Keratinocyte (primary cell): ENCODE results near the gene CHI3L2. TPM values are rescaled to one million over a fixed set of nuclear protein-coding genes. Genes with fewer than 3 reads are reported as not detected.
A peak's percentile ranks its signal among the peaks of the same experiment; 100 is the strongest.

ENCODE experiments used
- DNase-seq: peaks from one replicate; pipeline ENCODE4 v3.0.0-alpha.2; 2011; ENCODE audit warnings: low read depth, missing footprints, low spot score
- FAIRE-seq: peaks from 2 replicates; lab custom pipeline; 2011; peaks lifted over from hg19 to GRCh38; lab: Jason Lieb, UNC
- H2AFZ ChIP-seq: 2 replicates; pipeline ENCODE4 v1.6.0; 2012; ENCODE audit warnings: low read length, control low read depth, inconsistent platforms; ENCODE audit not compliant: control insufficient read depth
- H3K27ac ChIP-seq: 2 replicates; pipeline ENCODE4 v1.5.1; 2011; ENCODE audit warnings: low read length; ENCODE audit not compliant: control insufficient read depth, insufficient read depth
- H3K27me3 ChIP-seq: 3 replicates; pipeline ENCODE4 v1.6.0; 2011; ENCODE audit warnings: low read length; ENCODE audit not compliant: control insufficient read depth, insufficient read depth; ENCODE audit errors: extremely low read depth
- H3K36me3 ChIP-seq, 2 experiments: 2 replicates in 1 of 2; 3 replicates in 1 of 2; pipeline ENCODE4 v1.5.1; 2011; ENCODE audit warnings: low read length in 2 of 2, mild to moderate bottlenecking in 1 of 2; ENCODE audit not compliant: control insufficient read depth in 2 of 2, insufficient read depth in 2 of 2; ENCODE audit errors: extremely low read depth in 1 of 2
- H3K4me1 ChIP-seq: 3 replicates; pipeline ENCODE4 v1.5.1; 2011; ENCODE audit warnings: low read length; ENCODE audit not compliant: control insufficient read depth, insufficient read depth; ENCODE audit errors: extremely low read depth
- H3K4me2 ChIP-seq: 3 replicates; pipeline ENCODE4 v1.6.0; 2011; ENCODE audit warnings: low read depth, low read length; ENCODE audit not compliant: control insufficient read depth, insufficient read depth; ENCODE audit errors: extremely low read depth
- H3K4me3 ChIP-seq, 3 experiments: fragments of 200-600 bp in 1 of 3; sonication (generic) in 1 of 3; 2 replicates in 2 of 3; 3 replicates in 1 of 3; pipeline ENCODE4 v1.5.1; 2011 to 2016; ENCODE audit warnings: low read length in 3 of 3, mild to moderate bottlenecking in 3 of 3, control low read depth in 2 of 3, inconsistent platforms in 1 of 3, low read depth in 1 of 3, mixed read lengths in 1 of 3, mixed run types in 1 of 3, moderate library complexity in 1 of 3; ENCODE audit not compliant: control insufficient read depth in 2 of 3, insufficient read depth in 2 of 3; ENCODE audit errors: extremely low read depth in 1 of 3
- H3K79me2 ChIP-seq: 2 replicates; pipeline ENCODE4 v1.6.0; 2012; ENCODE audit warnings: low read length; ENCODE audit not compliant: control insufficient read depth, insufficient read depth
- H3K9ac ChIP-seq: 3 replicates; pipeline ENCODE4 v1.6.0; 2011; ENCODE audit warnings: low read length; ENCODE audit not compliant: control insufficient read depth, insufficient read depth; ENCODE audit errors: extremely low read depth
- H3K9me1 ChIP-seq: 3 replicates; pipeline ENCODE4 v1.6.0; 2011; ENCODE audit warnings: low read length; ENCODE audit not compliant: control insufficient read depth, insufficient read depth; ENCODE audit errors: extremely low read depth
- H3K9me3 ChIP-seq: 2 replicates; pipeline ENCODE4 v1.5.1; 2012; ENCODE audit warnings: low read depth, low read length; ENCODE audit not compliant: control insufficient read depth
- H4K20me1 ChIP-seq: 3 replicates; pipeline ENCODE4 v1.6.0; 2011; ENCODE audit warnings: low read length; ENCODE audit not compliant: control insufficient read depth, insufficient read depth; ENCODE audit errors: extremely low read depth
- CTCF ChIP-seq, 3 experiments: IDR thresholded peaks in 1 of 3; conservative IDR thresholded peaks in 1 of 3; optimal IDR thresholded peaks in 1 of 3; 2 replicates in 2 of 3; 3 replicates in 1 of 3; pipeline versions ENCODE3 to v1.5.1; 2011; ENCODE audit warnings: low read length in 3 of 3, mild to moderate bottlenecking in 3 of 3, moderate library complexity in 2 of 3, control low read depth in 1 of 3, inconsistent platforms in 1 of 3; ENCODE audit not compliant: insufficient read depth in 2 of 3; ENCODE audit errors: extremely low read depth in 1 of 3
- EZH2 ChIP-seq: IDR thresholded peaks from one replicate; pipeline ENCODE4 v1.6.1; 2012; ENCODE audit warnings: inconsistent platforms, mild to moderate bottlenecking, low read length, moderate library complexity
- dilution Hi-C: fragments of 300-500 bp; cut with MboI; formaldehyde crosslinking; loops from one replicate; pipeline ENCODE4 v1.7.0; 2020; ENCODE audit warnings: low sequenced_read_pairs; ENCODE audit not compliant: extremely low pct_ligation_motif_present
- polyA plus RNA-seq, 5 experiments: library from polyadenylated mRNA; depleted of rRNA in 3 of 5; stranded (reverse) in 3 of 5; stranded (forward) in 1 of 5; unstranded in 1 of 5; fragments of >200 nt; gene quantifications; 1 replicate in 1 of 5; 2 replicates in 3 of 5; 3 replicates in 1 of 5; pipeline versions ENCODE4 v1.2.1 to v1.2.3, GENCODE V29; 2011 to 2012; ENCODE audit warnings: missing spikeins in 2 of 5, low read depth in 1 of 5, low replicate concordance in 1 of 5

CHI3L2 gene
- polyA plus RNA-seq, 1 donor (not counting 4 experiments of a cell fraction or from before 2014, with no cell fraction given) = 2.5 TPM

GRCh38 chr1:111270771-111271463 lies 43.4 kb downstream of the CHI3L2 start:
- H3K36me3 ChIP-seq = no peaks in the 10 kb centered on the region
- H3K27me3 ChIP-seq = peaks cover 42% of the 10 kb centered on the region
- H3K9ac ChIP-seq = no peak overlapping the region
- H3K4me3 ChIP-seq = no peak overlapping the region
- no peaks in the 10 kb centered on the region for H4K20me1 ChIP-seq
- FAIRE-seq (no peak), DNase-seq (no peak)
- no peak overlapping the region for H3K4me2 ChIP-seq
- dilution Hi-C loops = no loop called here
- TF ChIP-seq EZH2 (peak; percentile 96), CTCF (optimal IDR thresholded peaks at IDR 0.05 in 1 of 3, IDR thresholded peaks at IDR 0.05 in 1 of 3, conservative IDR thresholded peaks at IDR 0.05 in 1 of 3; ENCODE audit: extremely low read depth in 1 of 3, insufficient read depth in 2 of 3, low read length in 3 of 3) (no peak)
- no peaks in the 10 kb centered on the region for H3K4me1 ChIP-seq
- no peak overlapping the region for H2AFZ ChIP-seq
- no peak overlapping the region for H3K27ac ChIP-seq
- no peaks in the 10 kb centered on the region for H3K79me2 ChIP-seq
- H3K9me1 ChIP-seq = no peaks in the 10 kb centered on the region
- no peaks in the 10 kb centered on the region for H3K9me3 ChIP-seq

- dilution Hi-C loops = no loop called here
- H3K27me3 ChIP-seq = peaks cover 42% of the 10 kb centered on the region
- TF ChIP-seq CTCF (optimal IDR thresholded peaks at IDR 0.05 in 1 of 3, IDR thresholded peaks at IDR 0.05 in 1 of 3, conservative IDR thresholded peaks at IDR 0.05 in 1 of 3; ENCODE audit: extremely low read depth in 1 of 3, insufficient read depth in 2 of 3, low read length in 3 of 3) = no peak
- TF ChIP-seq EZH2 = peak; percentile 81
These were observed 43.9 kb downstream of the CHI3L2 start for GRCh38 chr1:111271464-111271801.

More at GRCh38 chr1:111271464-111271801, 43.9 kb downstream of the CHI3L2 start:
- Histone ChIP-seq H3K9me1 (no peaks in the 10 kb centered on the region), H3K4me1 (no peaks in the 10 kb centered on the region), H3K36me3 (no peaks in the 10 kb centered on the region), H3K9me3 (no peaks in the 10 kb centered on the region), H4K20me1 (no peaks in the 10 kb centered on the region), H3K79me2 (no peaks in the 10 kb centered on the region), H3K9ac (no peak overlapping the region), H2AFZ (no peak overlapping the region), H3K27ac (no peak overlapping the region), H3K4me2 (no peak overlapping the region), H3K4me3 (no peak overlapping the region)
- DNase-seq (no peak), FAIRE-seq (no peak)
